BE2C (cell line): Measurements from ENCODE around the gene PICK1.

Experiments used
- DNase-seq: peaks from one replicate; pipeline ENCODE4 v3.0.0-alpha.2; 2020
- H3K27me3 ChIP-seq: fragments of 250-450 bp; sonication (Bioruptor Pico); 2 replicates; pipeline ENCODE4 v1.5.1; 2020; ENCODE audit warnings: mild to moderate bottlenecking
- H3K36me3 ChIP-seq: fragments of 250-450 bp; sonication (Bioruptor Pico); 2 replicates; pipeline ENCODE4 v1.5.1; 2020; ENCODE audit warnings: mild to moderate bottlenecking
- H3K4me1 ChIP-seq: fragments of 250-450 bp; sonication (Bioruptor Pico); 2 replicates; pipeline ENCODE4 v1.5.1; 2020
- H3K4me3 ChIP-seq: 2 replicates; pipeline ENCODE4 v1.5.1; 2011; ENCODE audit warnings: low read depth, low read length
- H3K9me3 ChIP-seq: fragments of 250-450 bp; sonication (Bioruptor Pico); 2 replicates; pipeline ENCODE4 v1.5.1; 2020
- CTCF ChIP-seq: IDR thresholded peaks from 2 replicates; pipeline ENCODE4 v1.5.1; 2012; ENCODE audit warnings: mild to moderate bottlenecking, low read depth, low read length

The PICK1 gene

GRCh38 chr22:38085501-38085900 lies 28.3 kb downstream of the PICK1 start:
- no peaks in the 10 kb centered on the region for H3K9me3 ChIP-seq
- H3K4me1 ChIP-seq, result no peaks in the 10 kb centered on the region
- H3K36me3 ChIP-seq, result no peaks in the 10 kb centered on the region
- no peak overlapping the region for H3K4me3 ChIP-seq
- DNase-seq, result no peak
- peaks cover 20% of the 10 kb centered on the region for H3K27me3 ChIP-seq
- TF ChIP-seq CTCF, result no peak

DNA sequence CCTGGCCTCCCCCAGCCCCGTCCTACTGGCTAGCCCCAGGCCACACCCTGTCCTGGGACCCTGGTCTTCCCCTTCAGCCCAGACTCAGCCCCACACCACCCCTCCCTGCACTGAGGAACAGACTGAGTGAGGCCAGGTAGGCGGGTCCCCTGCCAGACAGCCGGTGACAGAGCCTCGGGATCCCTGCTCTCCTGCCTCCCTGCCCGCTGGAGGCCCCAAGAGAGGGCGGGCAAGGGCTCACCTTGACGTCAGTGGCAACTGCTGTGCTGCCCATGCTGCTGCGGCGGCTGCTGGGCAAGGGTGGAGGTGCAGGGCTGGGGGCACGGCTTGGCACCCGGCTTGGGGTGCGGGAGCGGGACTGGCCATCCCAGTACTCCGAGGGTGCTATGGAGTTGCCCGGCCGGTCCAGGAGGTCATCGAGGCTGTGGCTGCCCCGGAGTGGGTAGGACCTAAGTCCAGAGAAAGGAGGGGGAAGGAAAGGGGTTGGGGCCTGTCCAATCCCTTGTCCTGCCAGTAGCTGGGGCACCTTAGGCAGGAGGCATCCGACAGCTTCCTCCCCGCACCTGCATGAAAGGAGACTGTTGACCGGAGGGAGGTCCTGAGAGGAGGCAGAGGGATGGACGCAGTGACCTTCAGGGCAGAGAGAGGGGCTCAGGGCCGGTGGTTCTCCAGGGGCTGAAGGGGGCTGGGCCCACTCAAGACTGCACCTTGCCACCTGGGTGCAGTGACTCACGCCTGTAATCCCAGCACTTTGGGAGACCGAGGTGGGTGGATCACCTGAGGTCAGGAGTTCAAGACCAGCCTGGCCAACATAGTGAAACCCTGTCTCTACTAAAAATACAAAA lies 29.0 kb downstream of the PICK1 start:
- TF ChIP-seq CTCF, result no peak
- Histone ChIP-seq H3K36me3 (no peaks in the 10 kb centered on the region), H3K27me3 (peaks cover 15% of the 10 kb centered on the region), H3K9me3 (no peaks in the 10 kb centered on the region), H3K4me1 (no peaks in the 10 kb centered on the region), H3K4me3 (no peak overlapping the region)
- no peak for DNase-seq

DNA sequence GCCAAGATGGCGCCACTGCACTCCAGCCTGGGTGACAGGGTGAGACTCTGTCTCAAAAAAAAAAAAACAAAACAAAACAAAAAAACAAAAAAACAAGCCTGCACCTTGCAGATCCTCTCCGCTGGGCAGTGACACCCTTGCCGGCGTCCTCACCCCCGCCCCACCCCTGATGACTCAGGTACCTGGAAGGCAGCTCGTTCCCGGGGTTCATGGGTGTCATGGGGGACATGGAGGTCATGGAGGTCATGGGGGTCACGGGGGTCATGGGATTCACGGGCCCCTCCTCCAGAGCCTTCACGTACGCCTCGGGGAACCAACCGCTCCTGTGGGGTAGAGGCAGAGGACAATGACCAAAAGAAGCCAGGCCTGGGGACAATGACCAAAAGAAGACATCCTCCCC lies 29.7 kb downstream of the PICK1 start:
- no peak for DNase-seq
- no peaks in the 10 kb centered on the region for H3K36me3 ChIP-seq
- H3K9me3 ChIP-seq, result no peaks in the 10 kb centered on the region
- no peak for TF ChIP-seq CTCF
- H3K4me1 ChIP-seq, result no peaks in the 10 kb centered on the region
- no peak overlapping the region for H3K4me3 ChIP-seq
- H3K27me3 ChIP-seq, result peaks cover 8% of the 10 kb centered on the region

- H3K36me3 ChIP-seq, result no peaks in the 10 kb centered on the region
- H3K9me3 ChIP-seq, result no peaks in the 10 kb centered on the region
- no peak overlapping the region for H3K4me3 ChIP-seq
- H3K27me3 ChIP-seq, result peaks cover 7% of the 10 kb centered on the region
- DNase-seq, result no peak
- no peaks in the 10 kb centered on the region for H3K4me1 ChIP-seq
- TF ChIP-seq CTCF, result no peak
These were observed 30.7 kb downstream of the PICK1 start for GRCh38 chr22:38087855-38088254.

DNA sequence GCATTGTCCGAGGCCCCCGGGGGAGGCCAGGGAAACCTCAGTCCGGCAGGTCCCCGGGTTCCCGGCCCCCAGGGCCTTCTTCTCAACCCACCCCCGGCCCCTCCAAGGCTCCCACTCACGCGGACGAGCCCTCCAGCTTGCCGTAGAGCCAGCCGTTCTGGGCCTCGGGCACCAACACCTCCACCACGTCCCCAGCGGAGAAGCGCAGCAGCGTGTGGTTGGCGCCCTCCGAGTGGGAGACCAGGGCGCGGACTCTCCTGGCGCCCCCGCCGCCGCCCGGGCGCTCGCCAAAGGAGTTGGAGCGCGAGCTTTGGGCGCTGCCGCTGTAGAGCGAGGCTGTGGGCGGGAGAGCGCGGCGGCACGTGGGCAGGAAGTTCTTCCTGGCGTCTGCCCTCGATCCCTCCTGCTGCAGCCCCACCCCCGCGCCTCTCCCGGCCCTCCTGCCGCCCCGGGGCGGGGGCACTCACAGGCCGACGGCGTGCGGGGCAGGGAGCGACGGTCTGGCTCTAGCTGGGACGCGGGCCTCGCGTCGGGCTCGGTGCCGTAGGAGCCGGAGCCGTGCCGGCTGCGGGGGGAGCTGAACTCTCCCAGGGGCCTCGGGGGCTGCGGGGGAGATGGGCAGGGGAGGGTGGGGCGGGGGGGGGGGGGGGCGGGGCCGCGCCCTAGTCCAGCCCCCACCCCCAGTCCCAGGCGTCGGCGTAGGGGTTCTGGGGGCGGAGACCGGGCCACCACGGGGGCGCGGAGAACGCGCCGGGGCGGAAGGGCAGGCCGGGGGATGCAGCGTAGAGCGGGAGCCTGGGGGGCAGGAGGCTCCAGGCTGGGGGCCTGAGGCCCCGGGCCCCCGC lies 31.6 kb downstream of the PICK1 start:
- H3K4me3 ChIP-seq, result no peak overlapping the region
- TF ChIP-seq CTCF, result no peak
- DNase-seq, result no peak

GRCh38 chr22:38089474-38089851 lies 32.3 kb downstream of the PICK1 start:
- DNase-seq, result no peak
- peaks cover 7% of the 10 kb centered on the region for H3K27me3 ChIP-seq
- no peaks in the 10 kb centered on the region for H3K9me3 ChIP-seq
- H3K36me3 ChIP-seq, result no peaks in the 10 kb centered on the region
- no peaks in the 10 kb centered on the region for H3K4me1 ChIP-seq
- H3K4me3 ChIP-seq, result no peak overlapping the region
- TF ChIP-seq CTCF, result no peak

More for the DNA sequence above, 31.6 kb downstream of the PICK1 start:
- Histone ChIP-seq H3K27me3 (peaks cover 7% of the 10 kb centered on the region), H3K9me3 (no peaks in the 10 kb centered on the region), H3K4me1 (no peaks in the 10 kb centered on the region), H3K36me3 (no peaks in the 10 kb centered on the region)
